GM12878 (cell line): ENCODE results near the gene VPS54. TPM values are rescaled to one million over a fixed set of nuclear protein-coding genes. Genes with fewer than 3 reads are reported as not detected.

Experiments
- ATAC-seq: fragments of 200-7000 bp; cut with Tn5 transposase; 3 replicates; pipeline ENCODE4 v1.9.1; 2020; ENCODE audit warnings: mild to moderate bottlenecking, moderate library complexity
- BruUV-seq: library from RNA; stranded (reverse); fragments of 400-500 nt; replicated peaks from 2 replicates; lab custom pipeline; 2021; lab: Mats Ljungman, UMichigan
- CTCF ChIA-PET: fragments of 300-600 bp; sonication (Branson Sonifier 250); formaldehyde crosslinking; extraction: SDS; loops from one replicate; lab custom pipeline; 2021; ENCODE audit warnings: inconsistent platforms; lab: Yijun Ruan, JAX
- POLR2A ChIA-PET: fragments of 350-600 bp; formaldehyde crosslinking; extraction: SDS; loops from one replicate; lab custom pipeline; 2021; ENCODE audit warnings: inconsistent platforms; lab: Charles Lee
- RAD21 ChIA-PET: fragments of 300-600 bp; sonication (Branson Sonifier 250); formaldehyde crosslinking; loops from one replicate; lab custom pipeline; 2023; ENCODE audit warnings: antibody characterized with exemption; ENCODE audit not compliant: unreplicated experiment; lab: Charles Lee
- SMC1A ChIA-PET: fragments of 300-600 bp; sonication (Branson Sonifier 250); formaldehyde crosslinking; loops from one replicate; lab custom pipeline; 2023; ENCODE audit not compliant: unreplicated experiment, uncharacterized antibody; lab: Charles Lee
- DNase-seq: peaks from one replicate; pipeline ENCODE4 v3.0.0-alpha.2; 2011; ENCODE audit warnings: low read depth, low spot score
- FAIRE-seq: peaks from 3 replicates; lab custom pipeline; 2011; peaks lifted over from hg19 to GRCh38; lab: Jason Lieb, UNC
- H2AFZ ChIP-seq: 2 replicates; pipeline ENCODE4 v1.6.0; 2011; ENCODE audit warnings: low read depth, low read length, control low read depth; ENCODE audit not compliant: control insufficient read depth
- H3K27ac ChIP-seq: 2 replicates; pipeline ENCODE4 v1.5.1; 2011; ENCODE audit warnings: control low read depth; ENCODE audit not compliant: control insufficient read depth, insufficient read depth
- H3K27me3 ChIP-seq, 2 experiments: replicated peaks in 1 of 2; 2 replicates each; pipeline versions ENCODE4 v1.6.0 to v1.6.1; 2011; ENCODE audit warnings: low read length in 1 of 2; ENCODE audit not compliant: control insufficient read depth in 2 of 2, insufficient read depth in 2 of 2
- H3K36me3 ChIP-seq, 2 experiments: 2 replicates each; pipeline ENCODE4 v1.5.1; 2011; ENCODE audit warnings: low read length in 1 of 2; ENCODE audit not compliant: control insufficient read depth in 2 of 2, insufficient read depth in 2 of 2
- H3K4me1 ChIP-seq: 2 replicates; pipeline ENCODE4 v1.6.1; 2011; ENCODE audit warnings: mild to moderate bottlenecking, low read length, moderate library complexity, mixed read lengths; ENCODE audit not compliant: control insufficient read depth, insufficient read depth
- H3K4me2 ChIP-seq: 2 replicates; pipeline ENCODE4 v1.6.0; 2011; ENCODE audit warnings: control low read depth; ENCODE audit not compliant: control insufficient read depth, insufficient read depth
- H3K4me3 ChIP-seq: fragments of 200-600 bp; sonication (generic); 2 replicates; pipeline ENCODE4 v1.5.1; 2016
- H3K79me2 ChIP-seq: 2 replicates; pipeline ENCODE4 v1.6.0; 2011; ENCODE audit warnings: low read length; ENCODE audit not compliant: control insufficient read depth, insufficient read depth
- H3K9ac ChIP-seq: 2 replicates; pipeline ENCODE4 v1.8.0; 2011; ENCODE audit warnings: low read length, control low read depth, mixed read lengths; ENCODE audit not compliant: control insufficient read depth, insufficient read depth
- H3K9me3 ChIP-seq: replicated peaks from 3 replicates; pipeline ENCODE4 v1.5.1; 2011; ENCODE audit warnings: mild to moderate bottlenecking, low read length; ENCODE audit not compliant: control insufficient read depth, insufficient read depth
- H4K20me1 ChIP-seq: 2 replicates; pipeline ENCODE4 v1.6.0; 2011; ENCODE audit not compliant: control insufficient read depth, insufficient read depth
- E2F8 ChIP-seq: fragments of 450-650 bp; IDR thresholded peaks from 2 replicates; pipeline ENCODE4 v1.6.1; 2018; ENCODE audit warnings: mild to moderate bottlenecking, low read depth, moderate library complexity; ENCODE audit not compliant: partially characterized antibody
- PAX8 ChIP-seq: fragments of 450-650 bp; IDR thresholded peaks from 2 replicates; pipeline ENCODE4 v1.6.1; 2017; ENCODE audit warnings: mild to moderate bottlenecking, moderate library complexity
- TCF3 ChIP-seq: IDR thresholded peaks from 2 replicates; pipeline ENCODE4 v1.6.1; 2012; ENCODE audit warnings: low read depth, mild to moderate bottlenecking, low read length, borderline replicate concordance; ENCODE audit not compliant: insufficient read depth
- WRNIP1 ChIP-seq: IDR thresholded peaks from 2 replicates; pipeline ENCODE4 v1.6.1; 2011; ENCODE audit warnings: low read depth, low read length, improper control_type of control experiment, borderline replicate concordance
- ZBTB11 ChIP-seq: fragments of 450-650 bp; formaldehyde crosslinking; IDR thresholded peaks from 2 replicates; pipeline ENCODE4 v1.5.0; 2022; ENCODE audit warnings: mild to moderate bottlenecking, missing genetic modification characterization
- ZNF592 ChIP-seq: fragments of 450-650 bp; IDR thresholded peaks from 2 replicates; pipeline ENCODE4 v1.6.1; 2017; ENCODE audit warnings: mild to moderate bottlenecking, moderate library complexity
- ZNF622 ChIP-seq: fragments of 450-650 bp; IDR thresholded peaks from 2 replicates; pipeline ENCODE4 v1.6.1; 2017; ENCODE audit warnings: mild to moderate bottlenecking, inconsistent platforms
- WGBS: methylation state at CpG from one replicate; pipeline ENCODE4 v1.1.6; 2016; ENCODE audit warnings: low lambda C conversion rate; ENCODE audit not compliant: insufficient replicate concordance, insufficient coverage; ENCODE audit errors: missing lambda C conversion rate; 5-methylcytosine and 5-hydroxymethylcytosine counted together
- in situ Hi-C: fragments of 300-500 bp; cut with MboI; formaldehyde crosslinking; loops from 9 replicates; pipeline ENCODE4 v1.14.3; 2018; ENCODE audit warnings: mixed read lengths
- intact Hi-C: fragments of 100-400 bp; cut with micrococcal nuclease; formaldehyde crosslinking; loops from one replicate; pipeline ENCODE4 v1.14.2; 2022; ENCODE audit not compliant: unreplicated experiment
- polyA plus RNA-seq, 11 experiments: library from polyadenylated mRNA; depleted of rRNA in 4 of 11; unstranded in 6 of 11; stranded (reverse) in 5 of 11; fragments of >200 nt; fragmentation: Nextera tagmentation in 4 of 11; fragmentation: Illumina TruSeq in 1 of 11; extraction: Ambion mirVana in 4 of 11; extraction: Trizol in 1 of 11; gene quantifications; 1 replicate in 1 of 11; 2 replicates in 10 of 11; pipeline versions ENCODE4 v1.2.1 to v1.2.3, GENCODE V29; 2011 to 2016; ENCODE audit warnings: inconsistent platforms in 2 of 11, missing spikeins in 2 of 11, low read depth in 1 of 11
- total RNA-seq, 4 experiments: library from RNA; depleted of rRNA in 3 of 4; stranded (reverse); fragments of >200 nt in 3 of 4; fragmentation: Illumina TruSeq in 1 of 4; extraction: Trizol in 1 of 4; gene quantifications; 2 replicates each; pipeline versions ENCODE4 v1.2.1 to v1.2.3, GENCODE V29; 2013 to 2021
- TF ChIP-seq, protein P1 (sequence below): fragments of 450-650 bp; conservative IDR thresholded peaks from 2 replicates; pipeline ENCODE4 v1.6.1; 2017; ENCODE audit warnings: mild to moderate bottlenecking, moderate library complexity

VPS54 gene
- total and polyA plus RNA-seq, 10 of the 15 experiments (the other 5 are each of a cell fraction or from before 2014, with no cell fraction given), result 1.6 to 16.2 (median 9.3) TPM

DNA sequence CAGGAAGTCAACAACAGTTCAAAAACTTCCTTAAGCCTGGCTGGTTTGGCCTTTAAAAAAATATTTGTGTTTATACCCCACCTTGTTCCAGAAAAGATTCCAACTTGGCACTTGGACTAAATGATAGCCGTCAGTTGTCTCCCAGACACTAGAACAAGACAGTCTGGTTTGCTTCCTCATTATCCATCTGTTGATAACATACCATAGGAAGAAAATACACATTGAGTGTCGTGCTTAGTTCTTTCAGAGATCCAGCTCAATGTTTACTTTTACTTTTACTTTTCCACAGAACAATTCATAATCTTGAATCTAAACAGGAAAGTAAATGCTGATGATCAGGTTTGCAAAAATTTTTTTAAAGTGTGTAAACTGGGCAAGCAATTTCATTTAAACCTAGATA lies 2.4 kb upstream of the VPS54 start:
- ATAC-seq, result no peak
- Histone ChIP-seq H3K4me1 (peaks cover 5% of the 10 kb centered on the region; the same call in 1 of the 2 replicates), H3K27ac (no peak overlapping the region), H3K27me3 (no peaks in the 10 kb centered on the region), H3K36me3 (no peaks in the 10 kb centered on the region), H2AFZ (no peak overlapping the region; the same call in 1 of the 2 replicates), H3K9me3 (no peaks in the 10 kb centered on the region), H3K4me3 (no peak overlapping the region), H3K9ac (no peak overlapping the region), H4K20me1 (no peaks in the 10 kb centered on the region), H3K4me2 (no peak overlapping the region), H3K79me2 (peaks cover 23% of the 10 kb centered on the region)
- BruUV-seq, result no TSS peak
- ChIA-PET POLR2A (interaction anchor here (0.9 to 1.1 kb wide), 2 partner anchors 18 to 43 kb away, joined by 3 to 4 read pairs; no protein-coding TSS in a partner anchor), CTCF (interaction anchor here (0.9 to 1.5 kb wide), 2 partner anchors 305 to 466 kb away, joined by 3 to 4 read pairs; no protein-coding TSS in a partner anchor), SMC1A (interaction anchor here (1.0 to 1.9 kb wide), 7 partner anchors 9 to 309 kb away, joined by 3 to 5 read pairs (median 4); no protein-coding TSS in a partner anchor), RAD21 (interaction anchor here (0.6 to 3.0 kb wide), 3 partner anchors 15 to 309 kb away, joined by 3 to 7 read pairs (median 4); no protein-coding TSS in a partner anchor)
- no peak for DNase-seq
- in situ Hi-C loops (no loop called here), intact Hi-C loops (no loop called here)
- FAIRE-seq, result no peak
- WGBS, result 95% methylated on average over 2 of the region's 2 CpGs
- TF ChIP-seq E2F8 (no peak), ZNF592 (no peak), ZBTB11 (CRISPR knock-in tag) (no peak), WRNIP1 (no peak), ZNF622 (no peak), PAX8 (no peak), TCF3 (no peak)
- TF ChIP-seq, protein P1, sequence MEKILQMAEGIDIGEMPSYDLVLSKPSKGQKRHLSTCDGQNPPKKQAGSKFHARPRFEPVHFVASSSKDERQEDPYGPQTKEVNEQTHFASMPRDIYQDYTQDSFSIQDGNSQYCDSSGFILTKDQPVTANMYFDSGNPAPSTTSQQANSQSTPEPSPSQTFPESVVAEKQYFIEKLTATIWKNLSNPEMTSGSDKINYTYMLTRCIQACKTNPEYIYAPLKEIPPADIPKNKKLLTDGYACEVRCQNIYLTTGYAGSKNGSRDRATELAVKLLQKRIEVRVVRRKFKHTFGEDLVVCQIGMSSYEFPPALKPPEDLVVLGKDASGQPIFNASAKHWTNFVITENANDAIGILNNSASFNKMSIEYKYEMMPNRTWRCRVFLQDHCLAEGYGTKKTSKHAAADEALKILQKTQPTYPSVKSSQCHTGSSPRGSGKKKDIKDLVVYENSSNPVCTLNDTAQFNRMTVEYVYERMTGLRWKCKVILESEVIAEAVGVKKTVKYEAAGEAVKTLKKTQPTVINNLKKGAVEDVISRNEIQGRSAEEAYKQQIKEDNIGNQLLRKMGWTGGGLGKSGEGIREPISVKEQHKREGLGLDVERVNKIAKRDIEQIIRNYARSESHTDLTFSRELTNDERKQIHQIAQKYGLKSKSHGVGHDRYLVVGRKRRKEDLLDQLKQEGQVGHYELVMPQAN, result no peak
